Tibial artery (tissue), 4 donors: ENCODE results near the gene SBNO2.

ENCODE experiments used
- DNase-seq, 2 donors: peaks; one replicate each; pipeline ENCODE4 v3.0.0-alpha.2; 2019
- H3K27ac ChIP-seq, 2 donors: fragments of 200-600 bp; sonication (generic) in 1 of 2; 1 replicate in 1 of 2; 2 replicates in 1 of 2; pipeline ENCODE4 v1.5.1; 2018 to 2019; ENCODE audit warnings: mild to moderate bottlenecking in 1 of 2
- H3K27me3 ChIP-seq, 2 donors: fragments of 200-600 bp; sonication (generic) in 1 of 2; one replicate each; pipeline versions ENCODE4 v1.5.1 to v1.6.0; 2016 to 2019
- H3K36me3 ChIP-seq, 3 donors: fragments of 200-600 bp; sonication (generic) in 2 of 3; one replicate each; pipeline ENCODE4 v1.5.1; 2016 to 2019; ENCODE audit warnings: mild to moderate bottlenecking in 2 of 3
- H3K4me1 ChIP-seq, 4 donors: fragments of 200-600 bp; sonication (generic) in 2 of 4; 1 replicate in 3 of 4; 2 replicates in 1 of 4; pipeline ENCODE4 v1.5.1; 2016 to 2019
- H3K4me3 ChIP-seq, 2 donors: fragments of 200-600 bp; sonication (generic) in 1 of 2; 1 replicate in 1 of 2; 2 replicates in 1 of 2; pipeline ENCODE4 v1.5.1; 2018 to 2019; ENCODE audit warnings: mild to moderate bottlenecking in 2 of 2
- H3K9me3 ChIP-seq, 3 donors: fragments of 200-600 bp; sonication (generic) in 1 of 3; one replicate each; pipeline ENCODE4 v1.5.1; 2016 to 2019
- intact Hi-C: fragments of 100-400 bp; cut with DNase I; formaldehyde crosslinking; loops from one replicate; pipeline ENCODE4 v1.15.0; 2023; ENCODE audit warnings: low total_unique reads
- TF ChIP-seq, protein P1 (sequence below), 2 experiments: fragments of 200-600 bp in 1 of 2; fragments of 450-650 bp in 1 of 2; IDR thresholded peaks; one replicate each; pipeline ENCODE4 v1.5.1; 2017 to 2019; ENCODE audit warnings: antibody characterized with exemption in 2 of 2, mild to moderate bottlenecking in 1 of 2, moderate library complexity in 1 of 2

SBNO2 gene

GRCh38 chr19:1134431-1134830 lies 39.6 kb downstream of the SBNO2 start:
- H3K4me3 ChIP-seq: no peak overlapping the region
- no peak overlapping the region for H3K27ac ChIP-seq
- TF ChIP-seq, protein P1, sequence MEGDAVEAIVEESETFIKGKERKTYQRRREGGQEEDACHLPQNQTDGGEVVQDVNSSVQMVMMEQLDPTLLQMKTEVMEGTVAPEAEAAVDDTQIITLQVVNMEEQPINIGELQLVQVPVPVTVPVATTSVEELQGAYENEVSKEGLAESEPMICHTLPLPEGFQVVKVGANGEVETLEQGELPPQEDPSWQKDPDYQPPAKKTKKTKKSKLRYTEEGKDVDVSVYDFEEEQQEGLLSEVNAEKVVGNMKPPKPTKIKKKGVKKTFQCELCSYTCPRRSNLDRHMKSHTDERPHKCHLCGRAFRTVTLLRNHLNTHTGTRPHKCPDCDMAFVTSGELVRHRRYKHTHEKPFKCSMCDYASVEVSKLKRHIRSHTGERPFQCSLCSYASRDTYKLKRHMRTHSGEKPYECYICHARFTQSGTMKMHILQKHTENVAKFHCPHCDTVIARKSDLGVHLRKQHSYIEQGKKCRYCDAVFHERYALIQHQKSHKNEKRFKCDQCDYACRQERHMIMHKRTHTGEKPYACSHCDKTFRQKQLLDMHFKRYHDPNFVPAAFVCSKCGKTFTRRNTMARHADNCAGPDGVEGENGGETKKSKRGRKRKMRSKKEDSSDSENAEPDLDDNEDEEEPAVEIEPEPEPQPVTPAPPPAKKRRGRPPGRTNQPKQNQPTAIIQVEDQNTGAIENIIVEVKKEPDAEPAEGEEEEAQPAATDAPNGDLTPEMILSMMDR (IDR thresholded peaks at IDR 0.05): no peak
- no peaks in the 10 kb centered on the region for H3K9me3 ChIP-seq
- peaks cover 0 to 57% (median 40%) of the 10 kb centered on the region in 4 donors for H3K4me1 ChIP-seq
- DNase-seq: no peak
- intact Hi-C loops: no loop called here
- no peaks in the 10 kb centered on the region for H3K27me3 ChIP-seq
- peaks cover 0 to 22% (median 6%) of the 10 kb centered on the region in 3 donors for H3K36me3 ChIP-seq

DNA sequence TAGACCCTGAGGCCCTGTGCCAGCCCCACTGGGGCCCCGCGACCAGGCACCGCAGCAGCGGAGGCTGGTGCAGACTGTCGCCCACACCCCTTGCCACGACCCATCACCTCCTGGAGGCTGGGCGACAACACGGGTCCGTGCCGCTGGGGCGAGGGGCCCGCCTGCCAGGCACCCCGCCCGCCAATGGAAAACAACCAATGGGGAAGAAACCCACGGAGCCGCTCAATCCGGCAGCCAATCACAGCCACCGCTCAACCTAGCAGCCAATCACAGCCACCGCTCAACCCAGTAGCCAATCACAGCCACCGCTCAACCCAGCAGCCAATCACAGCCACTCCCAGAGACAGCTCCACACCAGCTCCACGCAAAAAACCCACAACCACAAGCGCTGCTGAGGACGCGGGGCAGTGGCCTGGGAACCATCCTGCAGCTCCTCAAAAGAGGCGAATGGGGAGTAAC lies 40.6 kb downstream of the SBNO2 start:
- peaks cover 0 to 13% (median 0%) of the 10 kb centered on the region in 3 donors for H3K36me3 ChIP-seq
- peak overlapping the region; percentile 86 for H3K27ac ChIP-seq
- TF ChIP-seq, protein P1 (IDR thresholded peaks at IDR 0.05): no peak
- intact Hi-C loops: no loop called here
- H3K4me1 ChIP-seq: peaks cover 0 to 61% (median 44%) of the 10 kb centered on the region in 4 donors
- H3K27me3 ChIP-seq: no peaks in the 10 kb centered on the region
- DNase-seq: no peak
- no peak overlapping the region for H3K4me3 ChIP-seq
- H3K9me3 ChIP-seq: no peaks in the 10 kb centered on the region

GRCh38 chr19:1132552-1133383 lies 41.3 kb downstream of the SBNO2 start:
- intact Hi-C loops: no loop called here
- H3K4me3 ChIP-seq: peak overlapping the region; percentile 64 to 67
- H3K9me3 ChIP-seq: no peaks in the 10 kb centered on the region
- peaks cover 0 to 61% (median 44%) of the 10 kb centered on the region in 4 donors for H3K4me1 ChIP-seq
- no peak for DNase-seq
- peaks cover 0 to 13% (median 1%) of the 10 kb centered on the region in 3 donors for H3K36me3 ChIP-seq
- no peaks in the 10 kb centered on the region for H3K27me3 ChIP-seq
- TF ChIP-seq, protein P1 (IDR thresholded peaks at IDR 0.05): no peak
- peak overlapping the region; percentile 86 for H3K27ac ChIP-seq

DNA sequence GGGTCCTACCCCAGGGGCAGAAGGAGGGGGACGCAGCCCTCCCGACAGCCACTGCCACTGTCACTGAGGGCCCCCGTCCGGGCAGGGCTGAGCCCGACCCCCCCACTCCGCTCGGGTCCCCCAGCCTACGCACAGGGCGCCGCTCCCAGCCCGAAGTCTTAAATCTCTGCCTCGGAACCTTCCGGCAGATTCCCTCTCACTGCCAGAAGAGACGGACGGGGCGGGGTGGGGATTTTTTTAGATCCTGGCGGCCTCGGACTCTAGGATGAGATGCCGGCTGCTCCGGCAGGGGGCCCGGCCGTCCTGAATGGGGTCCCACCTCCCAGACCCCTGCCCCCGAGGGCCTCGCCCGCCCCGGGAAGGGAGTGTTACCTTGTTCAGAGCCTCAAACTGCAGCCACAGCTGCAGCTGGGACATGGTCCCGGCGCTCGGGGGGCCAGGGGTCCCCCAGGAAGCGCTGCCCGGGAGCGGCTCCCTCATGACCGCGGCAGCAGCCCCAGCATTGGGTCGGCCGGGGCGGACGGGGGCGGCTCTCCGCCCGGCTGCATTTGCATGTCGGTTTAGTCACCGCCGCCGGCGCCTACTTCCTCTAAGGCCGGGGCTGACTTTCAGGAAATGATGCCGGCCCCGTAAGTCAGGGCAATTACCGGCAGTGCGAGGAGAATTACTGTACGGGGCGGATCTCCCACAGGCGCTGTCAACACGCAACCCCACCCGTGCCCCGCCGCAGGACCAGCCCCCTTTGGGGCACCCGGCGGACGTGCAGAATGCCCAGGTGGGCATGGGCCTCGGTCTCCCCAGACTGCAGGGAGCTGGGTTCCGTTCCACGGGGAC lies 42.1 kb downstream of the SBNO2 start:
- H3K27me3 ChIP-seq: no peaks in the 10 kb centered on the region
- peak; percentile 92 for DNase-seq
- intact Hi-C loops: no loop called here
- peak overlapping the region; percentile 86 for H3K27ac ChIP-seq
- H3K4me3 ChIP-seq: peak overlapping the region; percentile 64 to 67
- H3K36me3 ChIP-seq: peaks cover 0 to 22% (median 10%) of the 10 kb centered on the region in 3 donors
- no peaks in the 10 kb centered on the region for H3K9me3 ChIP-seq
- H3K4me1 ChIP-seq: peaks cover 0 to 61% (median 48%) of the 10 kb centered on the region in 4 donors
- TF ChIP-seq, protein P1 (IDR thresholded peaks at IDR 0.05): peak; percentile 17 to 47

DNA sequence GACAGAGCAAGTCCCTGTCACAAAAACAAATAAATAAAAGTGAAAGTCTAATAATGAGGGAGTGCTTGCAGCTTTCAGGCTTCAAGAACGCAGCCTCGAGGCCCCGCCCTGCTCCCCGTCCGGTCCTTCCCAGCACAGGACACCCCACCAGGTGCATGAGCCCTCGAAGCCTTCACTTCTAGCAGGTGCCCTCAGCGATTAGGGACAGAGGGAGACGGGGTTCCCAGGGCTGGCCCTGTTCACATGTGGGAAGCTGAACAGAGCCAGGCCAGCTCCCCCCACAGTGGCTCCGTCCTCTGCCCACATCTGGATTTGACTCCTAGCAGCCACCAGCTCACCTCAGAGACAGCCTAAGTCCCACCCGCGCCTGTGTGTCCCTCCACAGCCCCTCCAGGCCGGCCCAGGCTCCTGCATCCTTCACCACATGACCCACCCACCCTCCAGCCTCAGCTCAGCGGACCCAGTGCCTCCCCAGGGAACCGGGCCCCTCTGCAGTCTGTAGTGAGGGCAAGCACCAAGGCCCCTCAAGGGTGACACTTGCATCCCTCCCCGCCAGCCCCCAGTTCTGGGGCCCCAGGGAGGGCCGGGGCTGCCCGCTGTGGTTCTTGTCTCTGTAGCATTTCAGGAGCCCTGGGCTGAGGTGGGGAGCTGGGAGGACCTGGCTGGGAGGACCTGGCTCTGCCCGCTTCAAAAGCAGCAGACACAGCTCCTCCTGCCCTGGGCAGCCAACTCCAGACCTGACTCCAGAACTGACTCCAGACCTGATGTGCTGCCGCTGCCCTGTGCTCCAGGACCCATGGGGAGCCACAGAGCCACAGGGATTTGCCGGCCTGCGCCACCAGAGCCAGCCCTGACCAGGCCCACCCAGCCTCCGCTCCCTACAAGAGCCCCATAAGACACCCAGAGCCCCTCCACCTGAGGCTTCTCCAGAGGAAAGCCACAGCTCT lies 43.0 kb downstream of the SBNO2 start:
- Histone ChIP-seq H3K36me3 (peaks cover 4 to 26% (median 18%) of the 10 kb centered on the region in 3 donors), H3K4me3 (peak overlapping the region; percentile 64 to 67), H3K9me3 (no peaks in the 10 kb centered on the region), H3K4me1 (peaks cover 0 to 60% (median 56%) of the 10 kb centered on the region in 4 donors), H3K27ac (peak overlapping the region; percentile 86), H3K27me3 (no peaks in the 10 kb centered on the region)
- DNase-seq: peak in 1 of 2 donors; percentile 29
- intact Hi-C loops: no loop called here
- TF ChIP-seq, protein P1 (IDR thresholded peaks at IDR 0.05): no peak
